HG03139 (cell line): ENCODE results near the gene SMIM17.

Source experiments
- ATAC-seq: cut with Tn5 transposase; IDR thresholded peaks from one replicate; pipeline ENCODE4 v1.9.1; 2021; ENCODE audit not compliant: unreplicated experiment

SMIM17 gene

GRCh38 chr19:56642711-56643459 is at the start of gene SMIM17:
SMIM17 (plus strand) TSS chr19:56643159; CDS start chr19:56645668, 2,509 bp downstream.
- no peak for ATAC-seq

- ATAC-seq = no peak
Observed at GRCh38 chr19:56594446-56594782, 48.5 kb upstream of the SMIM17 start.

GRCh38 chr19:56594783-56595547 is 48.0 kb upstream of the SMIM17 start, which contains the start of gene ZNF71:
ZNF71 (plus strand) TSS chr19:56595302; CDS start chr19:56601559, 6,257 bp downstream.
- ATAC-seq = peak; percentile 88

GRCh38 chr19:56595548-56595899 is 47.4 kb upstream of the SMIM17 start:
- ATAC-seq = peak; percentile 26

- ATAC-seq = no peak
Observed at GRCh38 chr19:56596676-56597075, 46.3 kb upstream of the SMIM17 start.

GRCh38 chr19:56597696-56598095 is 45.3 kb upstream of the SMIM17 start:
- ATAC-seq = no peak

GRCh38 chr19:56601375-56601774 is 41.6 kb upstream of the SMIM17 start:
- ATAC-seq = no peak

- no peak for ATAC-seq
Observed at GRCh38 chr19:56603829-56604228, 39.1 kb upstream of the SMIM17 start.

GRCh38 chr19:56608274-56608964 is 34.5 kb upstream of the SMIM17 start:
- ATAC-seq = no peak

GRCh38 chr19:56611288-56611687 is 31.7 kb upstream of the SMIM17 start:
- no peak for ATAC-seq

GRCh38 chr19:56612737-56613136 is 30.2 kb upstream of the SMIM17 start:
- ATAC-seq = no peak

- no peak for ATAC-seq
Observed at GRCh38 chr19:56613639-56614038, 29.3 kb upstream of the SMIM17 start.

- no peak for ATAC-seq
Observed at GRCh38 chr19:56617531-56617930, 25.4 kb upstream of the SMIM17 start.

- no peak for ATAC-seq
Observed at GRCh38 chr19:56619121-56619520, 23.8 kb upstream of the SMIM17 start.

- ATAC-seq = no peak
Observed at GRCh38 chr19:56622374-56622773, 20.6 kb upstream of the SMIM17 start.

- no peak for ATAC-seq
Observed at GRCh38 chr19:56623006-56623405, 20.0 kb upstream of the SMIM17 start.

- no peak for ATAC-seq
Observed at GRCh38 chr19:56625708-56626107, 17.3 kb upstream of the SMIM17 start.

- no peak for ATAC-seq
Observed at GRCh38 chr19:56633021-56633420, 9.9 kb upstream of the SMIM17 start.

- no peak for ATAC-seq
Observed at GRCh38 chr19:56637976-56638555, 4.9 kb upstream of the SMIM17 start.

GRCh38 chr19:56639217-56639616 is 3.7 kb upstream of the SMIM17 start:
- ATAC-seq = no peak

- no peak for ATAC-seq
Observed at GRCh38 chr19:56643460-56643955, 549 bp downstream of the SMIM17 start.
